Measurements from ENCODE around the gene THUMPD1.

THUMPD1 gene

GRCh38 chr16:20750558-20750957 lies 8.9 kb upstream of the THUMPD1 start:
- H3K4me3 ChIP-seq (ENCODE audit: low read depth, low read length): no peak overlapping the region
- no peak for TF ChIP-seq CTCF (IDR thresholded peaks at IDR 0.05; ENCODE audit: low read depth, low read length, missing control alignments)
- no peak for DNase-seq (ENCODE audit: low read depth)

- no peak overlapping the region for H3K4me3 ChIP-seq (ENCODE audit: low read depth, low read length)
- no peak for TF ChIP-seq CTCF (IDR thresholded peaks at IDR 0.05; ENCODE audit: low read depth, low read length, missing control alignments)
- no peak for DNase-seq (ENCODE audit: low read depth)
Observed at GRCh38 chr16:20749474-20749873, 7.9 kb upstream of the THUMPD1 start.

DNA sequence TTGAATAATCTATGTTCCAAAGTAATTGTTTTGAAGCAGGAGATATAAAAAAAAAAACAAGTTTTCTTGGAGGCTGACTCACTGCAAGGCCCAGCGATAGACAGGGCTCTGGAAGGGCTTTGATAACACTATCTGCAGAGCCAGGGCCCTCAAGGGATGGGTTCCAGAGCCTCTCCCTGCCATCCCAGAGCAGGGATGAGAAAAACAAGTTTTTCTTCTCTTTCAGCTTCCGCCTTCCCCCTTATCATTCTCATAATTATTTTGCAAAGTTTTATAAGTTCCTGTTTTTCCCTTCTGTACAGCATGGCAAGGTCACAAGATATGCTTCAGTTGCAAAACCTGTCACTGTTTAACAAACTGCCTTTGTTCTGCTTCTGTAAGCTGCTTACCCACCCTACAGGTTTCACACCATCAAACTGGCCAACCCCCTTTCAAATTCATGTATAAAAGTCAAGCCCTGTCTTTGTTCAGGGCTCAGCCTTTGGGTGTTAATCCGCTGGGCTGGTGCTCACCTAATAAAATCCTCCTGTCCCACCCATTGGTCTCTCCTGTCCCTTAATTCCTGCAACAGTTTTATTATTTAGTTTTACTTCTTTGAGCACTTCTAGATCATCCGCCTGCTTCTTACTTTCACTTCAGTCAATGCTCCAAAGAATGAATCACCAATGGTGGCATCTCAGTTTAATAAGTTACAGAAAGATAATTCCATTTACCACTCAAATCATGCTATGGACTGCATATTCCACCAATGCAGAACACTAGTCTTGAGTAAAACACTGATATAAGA lies 5.6 kb upstream of the THUMPD1 start:
- H3K4me3 ChIP-seq (ENCODE audit: low read depth, low read length): no peak overlapping the region

GRCh38 chr16:20746461-20746860 lies 4.8 kb upstream of the THUMPD1 start:
- no peak for DNase-seq (ENCODE audit: low read depth)
- no peak for TF ChIP-seq CTCF (IDR thresholded peaks at IDR 0.05; ENCODE audit: low read depth, low read length, missing control alignments)
- H3K4me3 ChIP-seq (ENCODE audit: low read depth, low read length): no peak overlapping the region

More for the DNA sequence above, 5.6 kb upstream of the THUMPD1 start:
- no peak for TF ChIP-seq CTCF (IDR thresholded peaks at IDR 0.05; ENCODE audit: low read depth, low read length, missing control alignments)
- no peak for DNase-seq (ENCODE audit: low read depth)

- no peak overlapping the region for H3K4me3 ChIP-seq (ENCODE audit: low read depth, low read length)
- no peak for TF ChIP-seq CTCF (IDR thresholded peaks at IDR 0.05; ENCODE audit: low read depth, low read length, missing control alignments)
- no peak for DNase-seq (ENCODE audit: low read depth)
Observed at GRCh38 chr16:20744922-20745440, 3.4 kb upstream of the THUMPD1 start.

GRCh38 chr16:20743591-20743990 lies 2.0 kb upstream of the THUMPD1 start:
- no peak for DNase-seq (ENCODE audit: low read depth)
- H3K4me3 ChIP-seq (ENCODE audit: low read depth, low read length): no peak overlapping the region
- no peak for TF ChIP-seq CTCF (IDR thresholded peaks at IDR 0.05; ENCODE audit: low read depth, low read length, missing control alignments)
